CD4-positive, alpha-beta memory T cell (primary cell): ENCODE data around the gene B4GALNT3. TPM values are rescaled to one million over a fixed set of nuclear protein-coding genes. Genes with fewer than 3 reads are reported as not detected.

Experiments
- CTCF ChIA-PET: fragments of 350-600 bp; sonication (Branson Sonifier 250); formaldehyde crosslinking; loops from one replicate; lab custom pipeline; 2021; ENCODE audit warnings: inconsistent platforms; ENCODE audit not compliant: partially characterized antibody; lab: Charles Lee
- POLR2A ChIA-PET: fragments of 350-600 bp; sonication (Branson Sonifier 250); formaldehyde crosslinking; loops from one replicate; lab custom pipeline; 2021; ENCODE audit not compliant: partially characterized antibody; lab: Charles Lee
- DNase-seq, 5 donors: peaks; one replicate each; pipeline versions ENCODE4 v3.0.0 to v3.0.0-alpha.2; 2020 to 2022; ENCODE audit warnings: mixed read lengths in 1 of 5
- H3K27ac ChIP-seq: one replicate; pipeline ENCODE4 v1.7.0; 2013; ENCODE audit warnings: low read depth, low read length
- H3K27me3 ChIP-seq: 2 replicates; pipeline ENCODE4 v1.7.0; 2013; ENCODE audit warnings: mild to moderate bottlenecking, low read length, moderate library complexity; ENCODE audit not compliant: insufficient read depth
- H3K36me3 ChIP-seq: 2 replicates; pipeline ENCODE4 v1.7.0; 2013; ENCODE audit warnings: mild to moderate bottlenecking, low read length, moderate library complexity; ENCODE audit not compliant: insufficient read depth
- H3K4me1 ChIP-seq: 2 replicates; pipeline ENCODE4 v1.7.0; 2013; ENCODE audit warnings: mild to moderate bottlenecking, low read length, moderate library complexity; ENCODE audit not compliant: insufficient read depth
- H3K4me3 ChIP-seq, 2 donors: one replicate each; pipeline ENCODE4 v1.7.0; 2013; ENCODE audit warnings: low read length in 2 of 2, mild to moderate bottlenecking in 1 of 2
- H3K9me3 ChIP-seq, 2 donors: one replicate each; pipeline ENCODE4 v1.7.0; 2013; ENCODE audit warnings: low read length in 2 of 2, control low read depth in 1 of 2; ENCODE audit not compliant: control insufficient read depth in 1 of 2
- H3K27ac Mint-ChIP-seq, 7 donors: one replicate each; pipeline ENCODE4 v1.8.0; 2020 to 2021; ENCODE audit warnings: mixed read lengths in 7 of 7, mild to moderate bottlenecking in 6 of 7, inconsistent platforms in 3 of 7, moderate library complexity in 3 of 7
- H3K27me3 Mint-ChIP-seq, 2 donors: one replicate each; pipeline ENCODE4 v1.8.0; 2020 to 2021; ENCODE audit warnings: mixed read lengths in 2 of 2
- H3K36me3 Mint-ChIP-seq, 2 donors: one replicate each; pipeline ENCODE4 v1.8.0; 2020 to 2021; ENCODE audit warnings: mixed read lengths in 2 of 2, inconsistent platforms in 1 of 2, mild to moderate bottlenecking in 1 of 2
- H3K4me1 Mint-ChIP-seq, 4 donors: one replicate each; pipeline ENCODE4 v1.8.0; 2020 to 2021; ENCODE audit warnings: mixed read lengths in 4 of 4, mild to moderate bottlenecking in 1 of 4
- H3K4me3 Mint-ChIP-seq, 8 donors: one replicate each; pipeline ENCODE4 v1.8.0; 2020 to 2021; ENCODE audit warnings: mixed read lengths in 8 of 8, mild to moderate bottlenecking in 7 of 8, moderate library complexity in 6 of 8, inconsistent platforms in 3 of 8
- H3K9me3 Mint-ChIP-seq, 8 donors: one replicate each; pipeline ENCODE4 v1.8.0; 2020 to 2021; ENCODE audit warnings: mixed read lengths in 8 of 8, mild to moderate bottlenecking in 5 of 8, inconsistent platforms in 3 of 8, moderate library complexity in 1 of 8
- intact Hi-C: fragments of 100-400 bp; cut with micrococcal nuclease; formaldehyde crosslinking; loops from one replicate; pipeline ENCODE4 v1.15.1; 2023
- polyA plus RNA-seq, 2 donors: library from polyadenylated mRNA; unstranded; fragments of 300-500 nt; fragmentation: Illumina TruSeq; gene quantifications; one replicate each; pipeline ENCODE4 v1.2.3, GENCODE V29; 2021
- total RNA-seq, 2 experiments: library from RNA; stranded (reverse); gene quantifications; one replicate each; pipeline ENCODE4 v1.2.3, GENCODE V29; 2021

Gene B4GALNT3
- total and polyA plus RNA-seq, 4 experiments from 2014 or later, result 0.18 to 4.8 (median 2.4) TPM

DNA sequence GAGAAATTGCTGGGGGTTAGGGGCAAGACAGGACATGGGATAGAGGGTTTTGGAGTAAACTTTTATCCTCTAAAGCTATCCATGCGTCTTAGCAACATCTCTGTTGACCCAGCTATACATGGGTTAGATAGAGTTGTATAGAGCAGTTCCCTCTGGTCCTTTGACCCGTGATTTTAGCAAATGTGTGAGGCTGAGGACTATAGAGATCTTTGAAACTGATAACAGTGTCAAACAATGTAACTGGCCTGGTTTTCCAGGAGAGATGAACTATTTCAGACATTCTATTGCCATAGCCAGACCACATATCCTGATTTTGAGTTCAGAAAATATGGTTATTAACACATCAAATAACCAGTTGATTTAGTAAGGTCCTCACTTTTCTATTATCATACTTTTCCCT is 60.4 kb downstream of the B4GALNT3 start:
- H3K4me1 Mint-ChIP-seq, result peaks cover 0 to 5% (median 1%) of the 10 kb centered on the region in 4 donors

DNA sequence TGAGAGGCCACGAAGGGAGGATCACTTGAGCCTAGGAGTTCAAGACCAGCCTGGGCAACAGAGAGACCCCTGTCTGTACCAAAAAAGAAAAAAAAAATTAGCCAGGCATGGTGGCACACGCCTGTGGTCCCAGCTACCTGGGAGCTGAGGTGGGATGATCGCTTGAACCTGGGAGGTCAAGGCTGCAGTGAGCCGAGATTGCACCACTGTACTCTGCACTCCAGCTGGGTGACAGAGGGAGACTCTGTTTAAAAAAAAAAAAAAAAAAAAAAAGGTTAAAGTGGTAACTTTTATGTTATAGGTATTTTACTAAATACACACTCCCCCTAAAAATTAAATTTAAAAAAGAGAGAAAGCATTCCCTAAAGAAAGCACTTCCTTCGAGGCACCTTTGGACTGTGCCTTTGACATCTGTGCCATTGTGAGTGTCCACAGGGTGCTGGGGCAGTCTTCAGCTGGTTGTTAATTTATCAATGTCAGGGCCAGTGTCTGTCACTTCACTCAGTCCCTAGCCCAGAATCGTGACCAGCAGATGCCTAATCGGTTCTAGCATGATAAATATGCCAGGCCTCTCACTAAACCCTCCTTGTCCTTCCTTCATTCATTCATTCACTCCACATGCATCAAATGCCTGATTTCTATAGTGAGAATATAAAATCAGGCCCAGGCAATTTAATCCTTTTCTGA is 63.1 kb downstream of the B4GALNT3 start:
- Histone ChIP-seq H3K36me3 (no peaks in the 10 kb centered on the region), H3K4me3 (no peak overlapping the region), H3K27ac (no peak overlapping the region), H3K27me3 (peaks cover 7% of the 10 kb centered on the region), H3K9me3 (no peaks in the 10 kb centered on the region), H3K4me1 (no peaks in the 10 kb centered on the region)
- no peak overlapping the region for H3K4me3 Mint-ChIP-seq
- no peaks in the 10 kb centered on the region for H3K36me3 Mint-ChIP-seq
- no peak for DNase-seq
- CTCF ChIA-PET, result no interaction called here
- POLR2A ChIA-PET, result no interaction called here
- H3K4me1 Mint-ChIP-seq, result peaks cover 0 to 5% (median 1%) of the 10 kb centered on the region in 4 donors
- H3K27me3 Mint-ChIP-seq, result peaks cover 3 to 5% of the 10 kb centered on the region in 2 donors
- no peak overlapping the region for H3K27ac Mint-ChIP-seq
- no peaks in the 10 kb centered on the region for H3K9me3 Mint-ChIP-seq
- intact Hi-C loops, result no loop called here

More for the DNA sequence above, 60.4 kb downstream of the B4GALNT3 start:
- ChIA-PET POLR2A (no interaction called here), CTCF (interaction anchor here (1.3 kb wide), 1 partner anchor 67 kb away, joined by 3 read pairs; no protein-coding TSS in a partner anchor)
- H3K27ac ChIP-seq, result no peak overlapping the region
- Mint-ChIP-seq H3K27me3 (peaks cover 0 to 5% of the 10 kb centered on the region in 2 donors), H3K9me3 (no peaks in the 10 kb centered on the region), H3K4me3 (no peak overlapping the region), H3K27ac (no peak overlapping the region), H3K36me3 (no peaks in the 10 kb centered on the region)
- H3K27me3 ChIP-seq, result peaks cover 7% of the 10 kb centered on the region
- intact Hi-C loops, result no loop called here
- H3K4me1 ChIP-seq, result no peaks in the 10 kb centered on the region
- H3K9me3 ChIP-seq, result no peaks in the 10 kb centered on the region
- H3K4me3 ChIP-seq, result no peak overlapping the region
- H3K36me3 ChIP-seq, result no peaks in the 10 kb centered on the region
- DNase-seq, result no peak

DNA sequence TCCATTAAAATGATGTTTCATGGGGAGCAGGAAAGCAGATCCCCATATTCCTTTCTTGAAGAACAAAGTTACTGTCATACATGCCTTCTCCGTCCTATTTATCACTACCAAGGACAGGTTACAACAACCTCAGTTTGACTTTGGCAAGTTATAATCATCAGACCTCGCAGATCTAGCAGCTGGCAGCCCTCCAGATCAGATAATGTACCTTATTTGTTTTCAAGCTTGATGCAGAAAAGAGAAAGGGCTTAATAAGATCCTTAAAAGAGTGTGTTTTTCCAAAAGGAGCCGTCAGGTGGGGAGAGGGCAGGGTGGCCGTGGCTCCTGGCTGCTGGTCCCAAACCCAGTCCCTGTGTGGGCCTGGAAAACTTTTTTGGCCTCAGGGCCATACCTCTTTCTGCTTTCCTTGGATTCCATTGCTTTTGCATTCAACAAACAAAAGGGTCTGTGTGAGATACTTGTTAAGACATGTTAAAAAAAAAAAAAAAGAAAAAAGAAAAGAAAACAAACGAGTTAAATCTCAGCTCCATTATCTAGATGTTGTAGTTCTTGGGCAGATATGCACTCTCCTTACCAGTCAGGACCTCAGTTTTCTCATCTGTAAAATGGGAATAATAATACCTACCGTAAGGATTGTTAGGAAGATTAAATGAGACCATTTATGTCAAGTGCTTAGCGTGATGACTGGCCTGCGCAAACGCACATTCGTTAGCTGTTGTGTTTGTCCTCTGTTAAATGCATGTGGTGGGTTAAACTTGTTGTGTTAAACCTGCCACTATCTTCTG is 64.6 kb downstream of the B4GALNT3 start:
- CTCF ChIA-PET, result no interaction called here
- H3K4me3 ChIP-seq, result no peak overlapping the region
- H3K27me3 ChIP-seq, result peaks cover 4% of the 10 kb centered on the region
- intact Hi-C loops, result no loop called here
- Mint-ChIP-seq H3K36me3 (no peaks in the 10 kb centered on the region), H3K9me3 (no peaks in the 10 kb centered on the region), H3K27ac (no peak overlapping the region), H3K4me3 (no peak overlapping the region), H3K27me3 (peaks cover 3 to 5% of the 10 kb centered on the region in 2 donors), H3K4me1 (peaks cover 0 to 5% (median 1%) of the 10 kb centered on the region in 4 donors)
- H3K9me3 ChIP-seq, result no peaks in the 10 kb centered on the region
- H3K4me1 ChIP-seq, result no peaks in the 10 kb centered on the region
- no peaks in the 10 kb centered on the region for H3K36me3 ChIP-seq
- H3K27ac ChIP-seq, result no peak overlapping the region
- no peak for DNase-seq
- POLR2A ChIA-PET, result no interaction called here

DNA sequence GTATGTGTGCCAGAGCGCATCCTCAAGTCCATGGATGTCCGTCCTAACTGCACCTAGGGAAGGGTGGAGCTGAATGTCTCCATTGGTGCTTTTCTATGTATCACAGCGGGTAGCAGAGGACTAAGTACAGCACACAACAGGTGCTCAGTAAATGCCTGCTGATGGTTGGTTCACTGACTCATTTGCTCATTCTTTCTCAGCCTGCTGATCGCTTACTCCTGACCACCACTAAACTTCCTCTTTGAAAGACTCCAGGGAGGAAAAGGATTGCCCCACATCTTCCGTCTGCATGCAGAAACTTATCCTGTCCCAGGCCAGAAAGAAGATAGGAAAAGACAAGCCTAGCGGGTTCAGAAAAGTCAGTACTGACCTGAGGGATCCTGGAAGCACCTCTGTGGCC is 66.3 kb downstream of the B4GALNT3 start:
- peaks cover 0 to 3% of the 10 kb centered on the region in 2 donors for H3K27me3 Mint-ChIP-seq
- H3K27ac Mint-ChIP-seq, result peak overlapping the region in 1 of 7 donors; percentile 31
- Histone ChIP-seq H3K4me3 (no peak overlapping the region), H3K27me3 (no peaks in the 10 kb centered on the region), H3K4me1 (no peaks in the 10 kb centered on the region), H3K36me3 (no peaks in the 10 kb centered on the region), H3K27ac (no peak overlapping the region), H3K9me3 (no peaks in the 10 kb centered on the region)
- no peak overlapping the region for H3K4me3 Mint-ChIP-seq
- DNase-seq, result no peak
- peaks cover 0 to 5% (median 1%) of the 10 kb centered on the region in 4 donors for H3K4me1 Mint-ChIP-seq
- peaks cover 0 to 7% (median 0%) of the 10 kb centered on the region in 8 donors for H3K9me3 Mint-ChIP-seq
- peaks cover 0 to 7% of the 10 kb centered on the region in 2 donors for H3K36me3 Mint-ChIP-seq
- CTCF ChIA-PET, result no interaction called here
- intact Hi-C loops, result no loop called here
- POLR2A ChIA-PET, result no interaction called here

DNA sequence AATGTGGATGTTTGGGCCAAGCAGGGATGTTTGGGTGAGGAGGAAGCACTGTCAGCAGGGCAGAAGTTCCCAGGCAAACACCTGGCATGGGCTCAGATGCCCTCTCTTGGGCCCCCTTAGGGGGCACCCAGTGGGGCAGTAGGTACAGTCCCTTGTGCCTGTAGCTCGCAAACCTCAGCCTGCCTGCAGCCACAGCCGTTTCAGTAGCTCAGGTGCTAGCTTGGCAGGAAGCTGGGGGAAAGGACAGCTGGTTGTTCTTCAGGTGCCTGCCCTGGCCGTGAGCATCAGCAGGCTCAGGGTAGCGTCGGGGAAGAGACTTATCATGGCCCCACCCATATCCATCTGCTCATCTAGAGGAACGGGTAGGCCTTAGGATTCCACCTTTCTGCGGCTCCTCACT is 67.5 kb downstream of the B4GALNT3 start:
- CTCF ChIA-PET, result interaction anchor here (0.8 kb wide), 1 partner anchor 85 kb away, joined by 3 read pairs; no protein-coding TSS in a partner anchor
- H3K9me3 ChIP-seq, result no peaks in the 10 kb centered on the region
- H3K27ac ChIP-seq, result no peak overlapping the region
- DNase-seq, result no peak
- Mint-ChIP-seq H3K27me3 (peaks cover 0 to 3% of the 10 kb centered on the region in 2 donors), H3K9me3 (peaks cover 0 to 12% (median 4%) of the 10 kb centered on the region in 8 donors), H3K27ac (no peak overlapping the region), H3K36me3 (peaks cover 0 to 10% of the 10 kb centered on the region in 2 donors), H3K4me3 (no peak overlapping the region), H3K4me1 (peaks cover 0 to 5% (median 1%) of the 10 kb centered on the region in 4 donors)
- POLR2A ChIA-PET, result no interaction called here
- H3K4me3 ChIP-seq, result no peak overlapping the region
- H3K36me3 ChIP-seq, result no peaks in the 10 kb centered on the region
- H3K4me1 ChIP-seq, result no peaks in the 10 kb centered on the region
- no peaks in the 10 kb centered on the region for H3K27me3 ChIP-seq
- intact Hi-C loops, result no loop called here

DNA sequence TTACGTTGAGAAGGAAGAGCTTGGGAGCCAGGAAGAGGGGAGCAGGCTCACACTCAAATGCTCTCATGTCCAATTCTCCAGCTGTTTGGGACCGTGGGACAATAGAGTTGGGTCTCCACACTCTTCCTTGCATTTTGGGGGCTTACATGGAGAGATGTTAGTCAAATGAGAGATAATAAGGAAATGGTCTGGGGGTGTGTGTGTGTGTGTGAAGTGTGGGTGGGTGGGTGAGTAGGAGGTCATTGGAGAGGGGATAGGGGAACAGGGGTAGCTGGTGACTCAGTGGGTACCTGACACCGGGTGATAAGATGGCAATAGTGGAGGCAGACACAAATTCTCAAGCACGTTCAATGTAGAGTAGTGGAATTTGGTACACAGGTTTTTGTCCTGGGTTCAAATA is 68.0 kb downstream of the B4GALNT3 start:
- H3K9me3 ChIP-seq, result no peaks in the 10 kb centered on the region
- no peaks in the 10 kb centered on the region for H3K36me3 ChIP-seq
- peaks cover 0 to 3% of the 10 kb centered on the region in 2 donors for H3K27me3 Mint-ChIP-seq
- H3K27ac ChIP-seq, result no peak overlapping the region
- peaks cover 0 to 12% of the 10 kb centered on the region in 2 donors for H3K36me3 Mint-ChIP-seq
- peaks cover 3 to 17% (median 6%) of the 10 kb centered on the region in 8 donors for H3K9me3 Mint-ChIP-seq
- intact Hi-C loops, result no loop called here
- no peak overlapping the region for H3K27ac Mint-ChIP-seq
- H3K27me3 ChIP-seq, result no peaks in the 10 kb centered on the region
- H3K4me1 Mint-ChIP-seq, result peaks cover 0 to 5% (median 1%) of the 10 kb centered on the region in 4 donors
- H3K4me3 ChIP-seq, result no peak overlapping the region
- POLR2A ChIA-PET, result no interaction called here
- no peak overlapping the region for H3K4me3 Mint-ChIP-seq
- no peaks in the 10 kb centered on the region for H3K4me1 ChIP-seq
- DNase-seq, result no peak
- CTCF ChIA-PET, result no interaction called here

DNA sequence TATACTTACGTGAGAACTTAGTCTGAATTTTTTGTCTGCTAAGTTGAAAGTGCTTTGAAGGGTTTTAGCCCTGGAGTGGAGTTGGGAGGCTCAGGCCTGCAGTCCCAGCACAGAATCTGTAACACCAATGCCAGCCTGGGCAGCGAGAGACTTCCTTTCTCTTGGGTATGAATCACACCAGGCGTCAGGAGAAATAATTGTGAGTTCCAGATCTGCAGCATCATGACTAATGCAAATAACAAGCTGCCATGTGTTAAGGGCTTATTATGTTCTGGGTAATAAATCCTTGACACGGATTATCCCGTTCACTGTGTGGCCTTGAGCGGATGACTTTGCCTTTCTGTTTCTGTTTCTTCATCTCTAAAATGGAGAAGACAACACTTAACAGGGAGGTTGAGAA is 70.6 kb downstream of the B4GALNT3 start:
- no peaks in the 10 kb centered on the region for H3K36me3 ChIP-seq
- H3K4me3 ChIP-seq, result no peak overlapping the region
- Mint-ChIP-seq H3K4me3 (no peak overlapping the region), H3K4me1 (no peaks in the 10 kb centered on the region), H3K27ac (no peak overlapping the region), H3K9me3 (peaks cover 3 to 19% (median 6%) of the 10 kb centered on the region in 8 donors), H3K36me3 (peaks cover 0 to 12% of the 10 kb centered on the region in 2 donors), H3K27me3 (peaks cover 0 to 3% of the 10 kb centered on the region in 2 donors)
- H3K9me3 ChIP-seq, result no peaks in the 10 kb centered on the region
- intact Hi-C loops, result no loop called here
- ChIA-PET POLR2A (no interaction called here), CTCF (interaction anchor here (1.8 to 1.9 kb wide), 2 partner anchors 14 to 17 kb away, joined by 4 to 14 read pairs; no protein-coding TSS in a partner anchor)
- H3K27me3 ChIP-seq, result no peaks in the 10 kb centered on the region
- no peak for DNase-seq
- H3K27ac ChIP-seq, result no peak overlapping the region
- no peaks in the 10 kb centered on the region for H3K4me1 ChIP-seq
